GM18858 (cell line): Measurements from ENCODE around the gene ELAPOR2.
A peak's percentile ranks its signal among the peaks of the same experiment; 100 is the strongest.
"Not testable (repeated sequence)": the region's sequence is repeated elsewhere in the genome, so short reads cannot be mapped to it uniquely, and the experiment has no call there.

Experiments
- ATAC-seq: cut with Tn5 transposase; IDR thresholded peaks from one replicate; pipeline ENCODE4 v1.9.1; 2021; ENCODE audit not compliant: unreplicated experiment

ELAPOR2 gene, protein sequence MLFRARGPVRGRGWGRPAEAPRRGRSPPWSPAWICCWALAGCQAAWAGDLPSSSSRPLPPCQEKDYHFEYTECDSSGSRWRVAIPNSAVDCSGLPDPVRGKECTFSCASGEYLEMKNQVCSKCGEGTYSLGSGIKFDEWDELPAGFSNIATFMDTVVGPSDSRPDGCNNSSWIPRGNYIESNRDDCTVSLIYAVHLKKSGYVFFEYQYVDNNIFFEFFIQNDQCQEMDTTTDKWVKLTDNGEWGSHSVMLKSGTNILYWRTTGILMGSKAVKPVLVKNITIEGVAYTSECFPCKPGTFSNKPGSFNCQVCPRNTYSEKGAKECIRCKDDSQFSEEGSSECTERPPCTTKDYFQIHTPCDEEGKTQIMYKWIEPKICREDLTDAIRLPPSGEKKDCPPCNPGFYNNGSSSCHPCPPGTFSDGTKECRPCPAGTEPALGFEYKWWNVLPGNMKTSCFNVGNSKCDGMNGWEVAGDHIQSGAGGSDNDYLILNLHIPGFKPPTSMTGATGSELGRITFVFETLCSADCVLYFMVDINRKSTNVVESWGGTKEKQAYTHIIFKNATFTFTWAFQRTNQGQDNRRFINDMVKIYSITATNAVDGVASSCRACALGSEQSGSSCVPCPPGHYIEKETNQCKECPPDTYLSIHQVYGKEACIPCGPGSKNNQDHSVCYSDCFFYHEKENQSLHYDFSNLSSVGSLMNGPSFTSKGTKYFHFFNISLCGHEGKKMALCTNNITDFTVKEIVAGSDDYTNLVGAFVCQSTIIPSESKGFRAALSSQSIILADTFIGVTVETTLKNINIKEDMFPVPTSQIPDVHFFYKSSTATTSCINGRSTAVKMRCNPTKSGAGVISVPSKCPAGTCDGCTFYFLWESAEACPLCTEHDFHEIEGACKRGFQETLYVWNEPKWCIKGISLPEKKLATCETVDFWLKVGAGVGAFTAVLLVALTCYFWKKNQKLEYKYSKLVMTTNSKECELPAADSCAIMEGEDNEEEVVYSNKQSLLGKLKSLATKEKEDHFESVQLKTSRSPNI

DNA sequence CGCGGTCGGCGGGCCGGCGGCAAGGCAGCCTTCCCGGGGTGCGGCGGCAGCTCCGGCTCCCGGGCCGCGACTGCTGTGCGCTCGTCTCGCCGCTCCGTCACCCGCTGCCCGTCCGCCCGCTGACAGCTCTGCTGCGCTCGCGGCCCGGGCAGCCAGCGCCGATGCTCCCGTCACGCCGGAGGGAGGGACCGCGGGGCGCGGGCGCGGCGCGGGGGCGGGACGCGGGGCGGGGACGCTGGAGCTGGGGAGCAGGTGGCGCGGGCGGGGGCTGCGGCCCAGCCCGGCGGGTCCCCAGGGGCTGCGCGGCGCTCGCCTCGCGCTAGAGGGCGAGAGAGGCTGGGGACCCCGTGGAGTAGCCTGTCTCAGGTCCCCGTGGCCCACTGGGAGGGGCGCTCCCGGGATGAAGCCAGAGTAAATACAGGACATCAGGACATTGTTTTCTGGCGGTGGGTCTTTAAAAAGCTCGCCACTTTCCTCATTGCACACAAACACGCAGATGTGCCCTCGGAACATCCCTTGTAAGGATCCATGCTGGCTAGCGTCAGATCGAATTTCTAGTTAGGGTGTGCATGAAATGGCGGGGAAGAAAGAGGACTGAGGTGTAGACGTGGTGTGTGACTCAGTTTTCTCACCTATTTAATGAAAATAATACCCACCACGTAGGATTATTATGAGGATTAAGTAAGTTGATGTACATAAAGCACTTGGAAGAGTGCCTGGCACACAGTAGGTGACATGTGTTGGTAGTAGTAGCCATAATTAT is at the start of gene ELAPOR2:
TSS of gene ELAPOR2 (minus strand) at position 130 of the 763 bp plus-strand sequence. CDS start 141 bp downstream, outside the sequence.
- ATAC-seq = peak; percentile 93

DNA sequence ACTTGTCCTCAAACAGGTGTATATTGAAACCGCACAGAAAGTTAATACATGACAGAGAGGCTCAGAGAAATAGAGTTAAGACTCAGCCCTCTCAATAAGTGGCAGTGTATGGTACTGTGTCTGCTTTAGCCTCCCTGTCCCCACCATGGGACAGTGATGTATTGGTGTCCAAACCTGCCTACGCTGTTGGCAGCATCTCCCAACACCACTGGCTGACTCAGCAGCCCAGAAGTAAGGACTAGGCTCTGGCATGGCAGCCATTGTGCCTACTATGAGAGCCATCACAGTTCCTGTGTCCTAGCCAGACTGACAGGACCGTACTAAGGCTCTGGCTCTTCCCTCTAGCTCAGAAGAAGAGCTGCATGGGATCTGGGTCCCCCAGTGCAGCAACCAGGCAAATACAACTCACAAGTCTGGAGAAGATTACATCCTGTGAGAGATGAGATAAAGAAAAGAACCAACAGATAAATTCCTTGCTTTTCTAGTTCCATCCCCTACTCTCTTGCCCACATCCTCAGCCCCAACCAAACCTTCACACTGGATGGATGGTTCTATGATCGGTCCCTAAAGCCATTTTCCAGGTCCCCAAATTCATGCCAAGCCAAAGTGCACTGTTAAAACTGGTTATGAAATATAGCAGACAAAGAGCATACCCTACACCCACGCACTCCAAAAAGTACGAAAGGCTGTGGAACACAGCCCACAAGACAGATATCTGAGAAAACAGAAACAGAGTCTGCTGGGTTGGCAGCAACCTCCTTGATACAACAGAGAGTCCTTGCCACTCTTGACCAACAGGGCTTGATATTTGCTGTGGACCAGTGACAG is 48.7 kb upstream of the ELAPOR2 start:
- ATAC-seq = no peak

DNA sequence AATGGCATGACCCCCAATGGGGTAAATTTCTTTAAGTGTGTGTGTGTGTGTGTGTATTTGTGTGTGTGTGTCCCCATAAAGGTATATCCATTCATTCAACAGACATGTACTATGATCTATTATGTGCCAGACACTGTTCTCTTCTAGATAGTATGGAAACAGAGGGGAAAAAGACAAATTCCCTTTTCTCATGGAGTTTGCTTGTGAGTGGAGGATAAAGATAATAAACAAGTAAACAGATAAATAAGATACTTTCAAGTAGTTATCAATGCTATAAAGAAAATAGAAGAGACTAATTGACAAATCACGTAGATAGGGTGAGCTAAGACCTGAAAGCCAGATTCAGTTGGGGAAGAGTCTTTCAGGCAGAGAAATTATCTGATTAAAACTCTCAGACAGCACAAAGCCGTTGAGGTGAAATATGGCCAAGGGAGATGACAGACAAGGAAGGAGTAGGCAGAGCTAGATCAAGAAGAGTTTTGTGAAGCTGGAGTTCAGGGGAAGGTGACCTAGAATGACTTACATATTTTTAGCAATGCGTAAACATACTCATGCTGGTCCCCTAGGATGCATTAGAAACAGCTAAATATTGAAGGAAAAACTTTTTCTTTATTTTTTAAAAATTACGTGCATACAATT is 47.6 kb upstream of the ELAPOR2 start:
- no peak for ATAC-seq

- ATAC-seq = no peak
These were observed 45.9 kb upstream of the ELAPOR2 start for GRCh38 chr7:87105401-87105800.

DNA sequence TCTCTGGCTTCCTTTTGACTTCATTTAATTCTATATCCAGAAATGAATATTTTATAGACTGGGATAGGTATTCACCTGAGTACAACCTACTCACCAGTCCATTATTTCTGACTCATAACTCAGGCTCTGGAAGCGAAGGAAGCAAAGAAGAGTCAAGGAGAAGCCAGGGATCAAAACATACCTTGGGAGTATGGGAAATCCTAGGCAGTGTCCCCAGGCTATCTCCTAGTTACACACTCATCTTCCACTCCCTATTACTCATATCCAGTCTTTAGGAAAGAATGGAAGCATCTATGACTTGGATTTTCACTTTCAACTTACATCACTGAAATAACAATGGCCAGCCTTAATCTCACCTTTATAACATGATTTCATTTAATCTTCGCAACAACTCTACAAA is 40.9 kb upstream of the ELAPOR2 start:
- ATAC-seq = no peak

DNA sequence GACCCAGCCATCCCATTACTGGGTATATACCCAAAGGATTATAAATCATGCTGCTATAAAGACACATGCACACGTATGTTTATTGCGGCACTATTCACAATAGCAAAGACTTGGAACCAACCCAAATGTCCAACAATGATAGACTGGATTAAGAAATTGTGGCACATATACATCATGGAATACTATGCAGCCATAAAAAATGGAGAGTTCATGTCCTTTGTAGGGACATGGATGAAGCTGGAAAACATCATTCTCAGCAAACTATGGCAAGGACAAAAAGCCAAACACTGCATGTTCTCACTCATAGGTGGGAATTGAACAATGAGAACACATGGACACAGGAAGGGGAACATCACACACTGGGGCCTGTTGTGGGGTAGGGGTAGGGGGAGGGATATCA is 37.9 kb upstream of the ELAPOR2 start:
- not testable (repeated sequence) for ATAC-seq

- ATAC-seq = no peak
These were observed 34.9 kb upstream of the ELAPOR2 start for GRCh38 chr7:87094322-87094721.

- ATAC-seq = no peak
These were observed 33.2 kb upstream of the ELAPOR2 start for GRCh38 chr7:87092568-87093091.

GRCh38 chr7:87091487-87092066 is 32.1 kb upstream of the ELAPOR2 start:
- ATAC-seq = no peak

- ATAC-seq = no peak
These were observed 24.5 kb upstream of the ELAPOR2 start for GRCh38 chr7:87083865-87084519.

DNA sequence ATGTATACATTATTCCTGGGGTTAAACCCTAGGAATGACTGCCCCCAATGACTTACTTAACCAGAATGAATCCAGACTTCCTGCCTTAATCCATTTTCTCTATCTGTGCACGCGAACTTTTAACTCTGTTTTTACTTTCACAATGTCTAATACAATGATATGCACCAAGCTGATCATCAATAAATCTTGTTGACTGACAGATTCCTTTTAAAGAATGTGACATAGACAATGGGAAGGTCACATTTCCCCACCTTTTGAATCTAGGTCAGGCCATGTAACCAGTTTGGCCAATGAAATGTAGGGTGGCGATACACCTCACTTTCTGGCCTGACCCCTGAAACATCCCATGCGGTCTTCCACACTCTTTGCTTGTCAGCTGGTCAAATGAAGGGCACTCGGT is 23.2 kb upstream of the ELAPOR2 start:
- no peak for ATAC-seq

GRCh38 chr7:87075671-87076404 is 16.4 kb upstream of the ELAPOR2 start:
- ATAC-seq = peak; percentile 86

- no peak for ATAC-seq
These were observed 8.3 kb upstream of the ELAPOR2 start for GRCh38 chr7:87067788-87068187.

GRCh38 chr7:87060288-87060537 is 759 bp upstream of the ELAPOR2 start:
- no peak for ATAC-seq

DNA sequence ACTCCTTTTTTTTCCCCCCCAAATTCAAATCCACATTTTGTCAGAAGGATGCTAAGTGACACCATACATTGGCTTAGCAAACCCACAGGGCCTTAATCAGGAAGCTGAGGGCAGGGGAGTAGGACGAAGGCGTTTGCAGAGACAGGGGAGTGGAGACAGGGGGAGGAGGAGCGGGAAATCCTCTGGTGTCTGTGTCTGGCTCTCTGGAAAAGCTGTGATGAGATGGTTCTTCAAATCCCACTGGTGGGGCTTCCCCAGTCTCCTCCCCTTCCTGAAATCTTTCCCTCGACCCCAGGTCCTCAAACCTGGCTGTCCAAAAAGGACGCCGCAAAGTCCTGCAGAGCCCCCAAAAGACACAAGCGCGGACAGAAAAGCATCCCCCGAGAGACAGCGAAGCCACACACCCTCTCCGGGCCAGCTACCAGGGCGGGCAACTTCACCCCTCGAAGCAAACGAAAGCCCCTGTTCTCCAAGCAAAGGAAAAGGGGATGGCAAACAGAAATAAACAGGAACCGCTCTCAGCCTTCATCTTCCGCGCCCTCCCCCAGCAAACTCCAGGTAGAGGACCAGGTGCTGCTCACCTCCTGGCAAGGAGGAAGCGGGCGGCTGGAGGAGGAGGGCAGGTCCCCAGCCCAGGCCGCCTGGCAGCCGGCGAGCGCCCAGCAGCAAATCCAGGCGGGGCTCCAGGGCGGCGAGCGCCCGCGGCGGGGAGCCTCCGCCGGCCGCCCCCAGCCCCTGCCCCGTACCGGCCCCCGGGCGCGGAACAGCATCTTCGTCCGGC is 520 bp downstream of the ELAPOR2 start:
- peak; percentile 36 for ATAC-seq

GRCh38 chr7:87057210-87057609 is 2.2 kb downstream of the ELAPOR2 start:
- ATAC-seq = no peak

DNA sequence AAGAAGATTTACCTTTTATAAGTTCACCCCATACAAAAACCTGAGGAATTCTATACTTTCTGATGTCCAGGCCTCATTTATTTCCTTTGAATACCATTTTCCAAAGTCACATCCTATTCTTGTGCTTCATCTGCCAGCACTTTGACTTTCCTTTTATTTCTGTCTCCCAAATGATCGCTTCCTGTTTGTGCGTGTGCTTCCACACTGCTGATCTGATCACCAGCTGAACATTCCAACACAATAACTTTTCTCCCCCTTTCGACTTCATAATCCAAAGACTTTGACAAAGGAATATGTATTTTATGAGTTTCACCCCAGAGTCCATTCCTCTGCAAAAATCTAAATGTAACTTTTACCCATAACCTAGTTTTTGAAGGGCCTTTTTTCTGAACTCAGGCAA is 3.1 kb downstream of the ELAPOR2 start:
- no peak for ATAC-seq
